Prostate gland (tissue), 2 donors: ENCODE measurements around the gene VPS13D. TPM values are rescaled to one million over a fixed set of nuclear protein-coding genes. Genes with fewer than 3 reads are reported as not detected.

Experiments used
- DNase-seq: peaks from one replicate; pipeline ENCODE4 v3.0.0-alpha.2; 2019; ENCODE audit warnings: low spot score
- H3K27ac ChIP-seq, 2 donors: fragments of 200-600 bp; sonication (generic); 2 replicates each; pipeline ENCODE4 v1.5.1; 2017 to 2019
- H3K27me3 ChIP-seq: fragments of 200-600 bp; sonication (generic); replicated peaks from 2 replicates; pipeline ENCODE4 v1.5.1; 2019; ENCODE audit not compliant: insufficient read depth
- H3K36me3 ChIP-seq, 2 donors: fragments of 200-600 bp; sonication (generic); 1 replicate in 1 of 2; 2 replicates in 1 of 2; pipeline versions ENCODE4 v1.5.1 to v1.8.1; 2017 to 2019
- H3K4me1 ChIP-seq: fragments of 200-600 bp; sonication (generic); replicated peaks from 2 replicates; pipeline ENCODE4 v1.5.1; 2019
- H3K4me3 ChIP-seq, 2 donors: fragments of 200-600 bp; sonication (generic); 2 replicates each; pipeline ENCODE4 v1.5.1; 2017 to 2019
- H3K9me3 ChIP-seq: fragments of 200-600 bp; sonication (generic); 2 replicates; pipeline ENCODE4 v1.5.1; 2017
- POLR2A ChIP-seq: fragments of 450-650 bp; IDR thresholded peaks from one replicate; pipeline ENCODE4 v1.6.1; 2016; ENCODE audit warnings: antibody characterized with exemption, mild to moderate bottlenecking
- POLR2AphosphoS5 ChIP-seq: sonication (generic); formaldehyde crosslinking; IDR thresholded peaks from one replicate; pipeline ENCODE4 v1.6.1; 2017; ENCODE audit warnings: antibody characterized with exemption
- WGBS: methylation state at CpG from one replicate; pipeline ENCODE4 v1.1.5; 2018; 5-methylcytosine and 5-hydroxymethylcytosine counted together
- intact Hi-C: fragments of 100-400 bp; cut with DNase I; formaldehyde crosslinking; loops from one replicate; pipeline ENCODE4 v1.14.2; 2022
- total RNA-seq, 2 donors: library from RNA; depleted of rRNA; stranded (reverse); fragments of >200 nt; gene quantifications; one replicate each; pipeline ENCODE4 v1.1.0, GENCODE V29; 2016
- TF ChIP-seq, protein P1 (sequence below), 4 experiments: fragments of 200-600 bp in 2 of 4; fragments of 450-650 bp in 2 of 4; sonication (generic) in 2 of 4; IDR thresholded peaks; 1 replicate in 3 of 4; 2 replicates in 1 of 4; pipeline ENCODE4 v1.5.1; 2016 to 2019; ENCODE audit warnings: antibody characterized with exemption in 4 of 4, mild to moderate bottlenecking in 2 of 4, moderate library complexity in 2 of 4

VPS13D gene
- total RNA-seq, 2 donors from 2014 or later = 60.7 to 80.8 TPM

DNA sequence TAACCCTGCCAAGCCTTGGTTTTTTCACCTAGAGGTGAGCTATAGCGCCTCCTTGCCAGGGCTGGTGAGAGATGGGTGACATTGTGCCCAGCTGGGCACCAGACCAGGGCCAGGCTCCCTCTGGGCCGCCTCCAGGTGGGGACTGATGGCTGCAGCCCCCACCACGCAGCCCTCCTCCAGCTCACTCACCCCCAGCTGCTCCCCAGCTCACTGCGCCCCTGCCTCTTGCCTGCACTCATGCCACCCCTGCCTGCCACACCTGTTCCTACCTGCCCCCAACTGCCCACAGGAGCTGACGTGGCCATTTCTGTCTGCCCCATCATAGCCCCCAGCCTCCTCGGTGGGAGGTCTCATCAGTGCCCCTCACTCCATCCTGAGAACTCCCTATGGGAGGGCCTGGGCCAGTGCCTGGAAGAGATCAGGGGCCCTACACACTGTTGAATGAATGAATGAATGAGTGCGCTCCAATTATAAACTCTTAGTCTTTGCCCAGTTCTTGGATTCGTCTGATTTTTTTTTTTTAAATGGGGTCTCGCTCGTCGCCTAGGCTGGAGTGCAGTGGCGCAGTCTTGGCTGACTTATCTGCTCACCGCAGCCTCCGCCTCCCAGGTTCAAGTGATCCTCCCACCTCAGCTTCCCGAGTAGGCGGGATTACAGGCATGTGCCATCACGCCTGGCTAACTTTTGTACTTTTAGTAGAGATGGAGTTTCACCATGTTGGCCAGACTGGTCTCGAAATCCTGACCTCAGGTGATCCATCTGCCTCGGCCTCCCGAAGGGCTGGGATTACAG is 26.4 kb upstream of the VPS13D start:
- WGBS = 78% methylated on average over 20 of the region's 20 CpGs
- no peak overlapping the region for H3K4me3 ChIP-seq
- no peak overlapping the region for H3K27ac ChIP-seq
- H3K9me3 ChIP-seq = no peaks in the 10 kb centered on the region
- intact Hi-C loops = no loop called here
- no peaks in the 10 kb centered on the region for H3K27me3 ChIP-seq
- no peaks in the 10 kb centered on the region for H3K36me3 ChIP-seq
- no peak for DNase-seq
- TF ChIP-seq POLR2AphosphoS5 = no peak
- no peak for TF ChIP-seq POLR2A
- TF ChIP-seq, protein P1, sequence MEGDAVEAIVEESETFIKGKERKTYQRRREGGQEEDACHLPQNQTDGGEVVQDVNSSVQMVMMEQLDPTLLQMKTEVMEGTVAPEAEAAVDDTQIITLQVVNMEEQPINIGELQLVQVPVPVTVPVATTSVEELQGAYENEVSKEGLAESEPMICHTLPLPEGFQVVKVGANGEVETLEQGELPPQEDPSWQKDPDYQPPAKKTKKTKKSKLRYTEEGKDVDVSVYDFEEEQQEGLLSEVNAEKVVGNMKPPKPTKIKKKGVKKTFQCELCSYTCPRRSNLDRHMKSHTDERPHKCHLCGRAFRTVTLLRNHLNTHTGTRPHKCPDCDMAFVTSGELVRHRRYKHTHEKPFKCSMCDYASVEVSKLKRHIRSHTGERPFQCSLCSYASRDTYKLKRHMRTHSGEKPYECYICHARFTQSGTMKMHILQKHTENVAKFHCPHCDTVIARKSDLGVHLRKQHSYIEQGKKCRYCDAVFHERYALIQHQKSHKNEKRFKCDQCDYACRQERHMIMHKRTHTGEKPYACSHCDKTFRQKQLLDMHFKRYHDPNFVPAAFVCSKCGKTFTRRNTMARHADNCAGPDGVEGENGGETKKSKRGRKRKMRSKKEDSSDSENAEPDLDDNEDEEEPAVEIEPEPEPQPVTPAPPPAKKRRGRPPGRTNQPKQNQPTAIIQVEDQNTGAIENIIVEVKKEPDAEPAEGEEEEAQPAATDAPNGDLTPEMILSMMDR (IDR thresholded peaks at IDR 0.05) = no peak
- no peaks in the 10 kb centered on the region for H3K4me1 ChIP-seq

- TF ChIP-seq, protein P1 (IDR thresholded peaks at IDR 0.05) = no peak
- no peak for TF ChIP-seq POLR2A
- H3K27ac ChIP-seq = no peak overlapping the region
- no peaks in the 10 kb centered on the region for H3K36me3 ChIP-seq
- intact Hi-C loops = no loop called here
- H3K4me1 ChIP-seq = no peaks in the 10 kb centered on the region
- 84% methylated on average over 7 of the region's 7 CpGs for WGBS
- H3K27me3 ChIP-seq = no peaks in the 10 kb centered on the region
- H3K9me3 ChIP-seq = no peaks in the 10 kb centered on the region
- no peak for DNase-seq
- no peak overlapping the region for H3K4me3 ChIP-seq
Observed at GRCh38 chr1:12204140-12204539, 25.7 kb upstream of the VPS13D start.

- no peaks in the 10 kb centered on the region for H3K9me3 ChIP-seq
- H3K36me3 ChIP-seq = no peaks in the 10 kb centered on the region
- no peaks in the 10 kb centered on the region for H3K27me3 ChIP-seq
- no peak overlapping the region for H3K4me3 ChIP-seq
- no peak for TF ChIP-seq POLR2AphosphoS5
- TF ChIP-seq, protein P1 (IDR thresholded peaks at IDR 0.05) = no peak
- no peak for TF ChIP-seq POLR2A
- 87% methylated on average over 7 of the region's 7 CpGs for WGBS
- intact Hi-C loops = loop anchor here (5.0 kb wide), 2 partner anchors 63 to 368 kb away; no protein-coding TSS in a partner anchor
- no peak overlapping the region for H3K27ac ChIP-seq
- no peaks in the 10 kb centered on the region for H3K4me1 ChIP-seq
- no peak for DNase-seq
Observed at GRCh38 chr1:12204754-12205658, 24.8 kb upstream of the VPS13D start.

GRCh38 chr1:12206238-12206637 is 23.6 kb upstream of the VPS13D start:
- WGBS = 91% methylated on average over 5 of the region's 5 CpGs
- no peaks in the 10 kb centered on the region for H3K4me1 ChIP-seq
- intact Hi-C loops = loop anchor here (5.0 kb wide), 2 partner anchors 64 to 369 kb away; no protein-coding TSS in a partner anchor

More at GRCh38 chr1:12206238-12206637, 23.6 kb upstream of the VPS13D start:
- Histone ChIP-seq H3K27me3 (no peaks in the 10 kb centered on the region), H3K36me3 (no peaks in the 10 kb centered on the region), H3K27ac (no peak overlapping the region), H3K4me3 (no peak overlapping the region), H3K9me3 (no peaks in the 10 kb centered on the region)
- DNase-seq = no peak
- TF ChIP-seq POLR2A (no peak), POLR2AphosphoS5 (no peak)
- TF ChIP-seq, protein P1 (IDR thresholded peaks at IDR 0.05) = no peak
